BJ (cell line): ENCODE measurements around the gene PADI3. TPM values are rescaled to one million over a fixed set of nuclear protein-coding genes. Genes with fewer than 3 reads are reported as not detected.

Experiments used
- CTCF ChIA-PET: fragments of 350-600 bp; formaldehyde crosslinking; extraction: SDS; loops from one replicate; lab custom pipeline; 2021; ENCODE audit warnings: antibody characterized with exemption, inconsistent platforms; lab: Yijun Ruan, JAX
- POLR2A ChIA-PET: fragments of 300-600 bp; sonication (Branson Sonifier 250); formaldehyde crosslinking; extraction: SDS; loops from one replicate; lab custom pipeline; 2021; ENCODE audit warnings: antibody characterized with exemption; lab: Charles Lee
- DNase-seq: peaks from one replicate; pipeline ENCODE4 v3.0.0-alpha.2; 2011; ENCODE audit warnings: low read depth
- H3K27me3 ChIP-seq: 2 replicates; pipeline ENCODE4 v1.6.0; 2011; ENCODE audit warnings: low read length; ENCODE audit not compliant: control insufficient read depth, insufficient read depth
- H3K36me3 ChIP-seq: 2 replicates; pipeline ENCODE4 v1.5.1; 2011; ENCODE audit warnings: low read length; ENCODE audit not compliant: control insufficient read depth, insufficient read depth
- H3K4me3 ChIP-seq: 2 replicates; pipeline ENCODE4 v1.5.1; 2011; ENCODE audit warnings: low read depth, mild to moderate bottlenecking, control low read depth, low read length
- polyA plus RNA-seq: library from polyadenylated mRNA; depleted of rRNA; stranded (reverse); fragments of >200 nt; gene quantifications from 2 replicates; pipeline ENCODE4 v1.2.3, GENCODE V29; 2011
- TF ChIP-seq, protein P1 (sequence below): IDR thresholded peaks from 2 replicates; pipeline ENCODE4 v1.5.1; 2011; ENCODE audit warnings: low read depth, mild to moderate bottlenecking, control low read depth, inconsistent platforms, low read length, moderate library complexity; ENCODE audit not compliant: insufficient read depth

Gene PADI3
- polyA plus RNA-seq, 1 experiment, result not detected

DNA sequence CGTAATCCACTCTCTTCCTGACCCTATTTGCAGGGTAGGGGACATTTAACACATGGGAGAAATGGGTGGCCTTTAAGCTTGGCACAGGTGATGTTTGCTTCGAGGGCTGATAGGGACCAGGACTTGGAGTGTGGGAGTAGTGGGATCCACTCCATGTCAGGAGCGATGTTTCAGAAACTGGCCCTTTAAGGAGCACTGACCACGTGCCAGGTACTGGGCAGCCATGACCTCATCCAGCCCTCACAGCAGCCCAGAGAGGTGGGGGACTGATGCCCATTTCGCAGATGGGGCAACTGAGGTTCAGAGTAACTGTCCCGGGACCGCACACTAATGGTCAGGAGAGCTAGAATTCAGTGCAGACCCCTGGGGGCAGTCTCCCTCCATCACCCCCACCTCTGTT, 11.4 kb downstream of the PADI3 start:
- Histone ChIP-seq H3K27me3 (peaks cover 2% of the 10 kb centered on the region; the same call in 1 of the 2 replicates), H3K4me3 (no peak overlapping the region), H3K36me3 (no peaks in the 10 kb centered on the region)
- POLR2A ChIA-PET, result no interaction called here
- CTCF ChIA-PET, result interaction anchor here (0.9 to 3.8 kb wide), 2 partner anchors 10 to 11 kb away, joined by 3 to 14 read pairs; no protein-coding TSS in a partner anchor
- TF ChIP-seq, protein P1, sequence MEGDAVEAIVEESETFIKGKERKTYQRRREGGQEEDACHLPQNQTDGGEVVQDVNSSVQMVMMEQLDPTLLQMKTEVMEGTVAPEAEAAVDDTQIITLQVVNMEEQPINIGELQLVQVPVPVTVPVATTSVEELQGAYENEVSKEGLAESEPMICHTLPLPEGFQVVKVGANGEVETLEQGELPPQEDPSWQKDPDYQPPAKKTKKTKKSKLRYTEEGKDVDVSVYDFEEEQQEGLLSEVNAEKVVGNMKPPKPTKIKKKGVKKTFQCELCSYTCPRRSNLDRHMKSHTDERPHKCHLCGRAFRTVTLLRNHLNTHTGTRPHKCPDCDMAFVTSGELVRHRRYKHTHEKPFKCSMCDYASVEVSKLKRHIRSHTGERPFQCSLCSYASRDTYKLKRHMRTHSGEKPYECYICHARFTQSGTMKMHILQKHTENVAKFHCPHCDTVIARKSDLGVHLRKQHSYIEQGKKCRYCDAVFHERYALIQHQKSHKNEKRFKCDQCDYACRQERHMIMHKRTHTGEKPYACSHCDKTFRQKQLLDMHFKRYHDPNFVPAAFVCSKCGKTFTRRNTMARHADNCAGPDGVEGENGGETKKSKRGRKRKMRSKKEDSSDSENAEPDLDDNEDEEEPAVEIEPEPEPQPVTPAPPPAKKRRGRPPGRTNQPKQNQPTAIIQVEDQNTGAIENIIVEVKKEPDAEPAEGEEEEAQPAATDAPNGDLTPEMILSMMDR, result no peak
- no peak for DNase-seq

DNA sequence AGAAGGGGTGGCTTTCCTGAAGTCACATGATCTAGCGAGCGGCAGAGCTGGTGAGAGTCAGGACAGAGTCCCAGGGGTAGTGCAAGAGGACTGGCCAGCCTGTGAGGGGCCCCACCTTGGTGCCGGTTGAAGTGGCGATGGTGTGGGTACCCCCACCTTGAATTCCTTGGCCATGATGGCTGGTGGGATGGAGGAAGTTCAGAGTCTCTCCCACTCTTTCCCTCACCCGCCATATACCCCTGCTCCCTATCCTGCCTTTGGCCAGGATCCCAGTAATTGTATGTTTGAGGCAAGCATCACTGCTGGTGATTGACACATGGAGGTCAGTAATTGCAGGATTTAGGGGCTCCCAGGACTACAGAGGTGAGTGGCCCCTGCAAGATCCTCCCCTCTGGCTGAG, 11.8 kb downstream of the PADI3 start:
- ChIA-PET POLR2A (no interaction called here), CTCF (interaction anchor here (1.5 to 3.8 kb wide), 2 partner anchors 11 to 13 kb away, joined by 7 to 14 read pairs; no protein-coding TSS in a partner anchor)
- TF ChIP-seq, protein P1, result no peak
- no peaks in the 10 kb centered on the region for H3K36me3 ChIP-seq
- H3K4me3 ChIP-seq, result no peak overlapping the region
- DNase-seq, result no peak
- peaks cover 2% of the 10 kb centered on the region; the same call in 1 of the 2 replicates for H3K27me3 ChIP-seq

DNA sequence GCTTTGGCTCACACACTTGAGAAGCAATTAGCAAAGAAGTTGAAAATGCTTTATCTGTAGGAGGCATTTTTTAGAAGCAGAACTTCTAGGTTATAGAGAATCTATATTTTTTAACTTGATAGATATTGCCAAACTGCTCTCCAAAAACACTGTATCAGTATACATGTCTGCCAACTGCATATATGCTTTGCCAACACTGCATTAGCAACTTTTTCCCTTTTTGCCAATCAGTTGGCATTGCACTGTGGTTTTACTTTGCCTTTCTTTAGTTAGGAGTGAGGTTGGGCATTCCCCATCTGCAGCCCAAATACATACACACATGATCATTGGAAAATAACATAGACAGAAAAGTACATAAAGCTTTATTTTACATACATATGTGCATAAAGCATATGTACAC, 15.0 kb downstream of the PADI3 start:
- ChIA-PET POLR2A (no interaction called here), CTCF (interaction anchor here (2.0 to 3.8 kb wide), 3 partner anchors 8 to 12 kb away, joined by 7 to 14 read pairs (median 8); no protein-coding TSS in a partner anchor)
- Histone ChIP-seq H3K36me3 (no peaks in the 10 kb centered on the region), H3K4me3 (no peak overlapping the region), H3K27me3 (0 out of 2 replicates have a peak, but pooled peaks cover 2% of the 10 kb centered on the region)
- TF ChIP-seq, protein P1, result no peak
- DNase-seq, result no peak

DNA sequence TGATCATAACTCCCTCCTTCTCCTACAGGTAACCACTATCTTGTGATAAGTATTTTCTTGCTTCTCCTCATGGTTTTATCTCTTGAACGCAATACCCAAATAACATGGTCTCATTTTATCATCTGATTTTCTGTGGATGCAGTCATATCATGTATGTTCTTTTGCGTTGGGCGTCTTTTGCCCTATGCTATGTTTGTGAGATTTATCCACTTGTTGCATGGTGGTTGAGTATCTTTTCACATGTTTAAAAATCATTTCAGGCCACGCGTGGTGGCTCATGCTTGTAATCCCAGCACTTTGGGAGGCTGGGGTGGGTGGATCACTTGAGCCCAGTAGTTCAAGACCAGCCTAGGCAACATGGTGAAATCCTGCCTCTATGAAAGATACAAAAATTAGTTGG, 15.6 kb downstream of the PADI3 start:
- DNase-seq, result no peak
- Histone ChIP-seq H3K27me3 (0 out of 2 replicates have a peak, but pooled peaks cover 2% of the 10 kb centered on the region), H3K4me3 (no peak overlapping the region), H3K36me3 (no peaks in the 10 kb centered on the region)
- ChIA-PET CTCF (interaction anchor here (0.7 to 2.2 kb wide), 4 partner anchors 9 to 23 kb away, joined by 3 to 12 read pairs (median 6); no protein-coding TSS in a partner anchor), POLR2A (no interaction called here)
- TF ChIP-seq, protein P1, result no peak

DNA sequence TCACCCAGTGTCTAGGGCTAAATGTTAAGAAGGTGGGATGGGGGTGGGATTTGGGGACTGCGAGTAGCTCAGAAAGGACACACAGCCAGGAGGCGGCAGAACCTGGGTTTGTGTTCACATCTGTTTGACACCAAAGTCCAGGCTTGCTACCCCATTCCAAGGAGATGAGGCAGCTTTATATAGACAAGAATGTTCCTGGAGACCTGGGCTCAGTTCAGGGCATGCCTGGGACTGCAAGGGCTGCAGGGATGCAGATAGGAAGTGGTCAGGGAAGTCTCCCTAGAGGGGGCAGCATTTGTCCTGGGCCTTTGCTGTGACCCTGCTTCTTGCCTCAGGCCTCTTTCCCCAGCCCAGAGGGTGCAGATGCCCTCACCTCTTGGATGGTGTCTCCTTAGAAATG, 16.3 kb downstream of the PADI3 start:
- TF ChIP-seq, protein P1, result no peak
- POLR2A ChIA-PET, result no interaction called here
- DNase-seq, result no peak
- no peak overlapping the region for H3K4me3 ChIP-seq
- no peaks in the 10 kb centered on the region for H3K36me3 ChIP-seq
- CTCF ChIA-PET, result interaction anchor here (0.5 to 2.2 kb wide), 7 partner anchors 9 to 201 kb away, joined by 3 to 12 read pairs (median 3); no protein-coding TSS in a partner anchor
- H3K27me3 ChIP-seq, result no peaks in the 10 kb centered on the region
